Karpas-422 (cell line): Measurements from ENCODE around the gene CXCR4. TPM values are rescaled to one million over a fixed set of nuclear protein-coding genes. Genes with fewer than 3 reads are reported as not detected.
A peak's percentile ranks its signal among the peaks of the same experiment; 100 is the strongest.

Experiments used
- DNase-seq: peaks from one replicate; pipeline ENCODE4 v3.0.0-alpha.2; 2015
- H2AFZ ChIP-seq: fragments of 200-600 bp; sonication (generic); 2 replicates; pipeline ENCODE4 v1.6.1; 2014; ENCODE audit warnings: antibody characterized with exemption, low read length, mixed read lengths
- H3K27ac ChIP-seq: fragments of 200-600 bp; sonication (generic); 2 replicates; pipeline ENCODE4 v1.5.1; 2014; ENCODE audit warnings: mild to moderate bottlenecking, low read length, moderate library complexity
- H3K27me3 ChIP-seq: fragments of 200-600 bp; sonication (generic); 2 replicates; pipeline ENCODE4 v1.6.1; 2014; ENCODE audit warnings: low read length, mixed read lengths
- H3K36me3 ChIP-seq: fragments of 200-600 bp; sonication (generic); 2 replicates; pipeline ENCODE4 v1.6.1; 2014; ENCODE audit warnings: low read length, mixed read lengths; ENCODE audit not compliant: insufficient read depth
- H3K4me1 ChIP-seq: fragments of 200-600 bp; sonication (generic); 2 replicates; pipeline ENCODE4 v1.6.1; 2014; ENCODE audit warnings: mild to moderate bottlenecking, low read length, mixed read lengths
- H3K4me2 ChIP-seq: fragments of 200-600 bp; sonication (generic); 2 replicates; pipeline ENCODE4 v1.6.1; 2014; ENCODE audit warnings: low read length, low read depth, mild to moderate bottlenecking; ENCODE audit not compliant: poor library complexity, severe bottlenecking
- H3K4me3 ChIP-seq: fragments of 200-600 bp; sonication (generic); 2 replicates; pipeline ENCODE4 v1.5.1; 2014; ENCODE audit warnings: mild to moderate bottlenecking, antibody characterized with exemption, low read length, mixed read lengths
- H3K79me2 ChIP-seq: fragments of 200-600 bp; sonication (generic); 2 replicates; pipeline ENCODE4 v1.6.1; 2014; ENCODE audit warnings: mild to moderate bottlenecking, low read length, mixed read lengths
- H3K9ac ChIP-seq: fragments of 200-600 bp; sonication (generic); 2 replicates; pipeline ENCODE4 v1.6.0; 2014; ENCODE audit warnings: low read length
- H3K9me2 ChIP-seq: fragments of 200-600 bp; sonication (generic), shearing (Covaris generic); replicated peaks from 2 replicates; pipeline ENCODE4 v1.6.0; 2014; ENCODE audit warnings: mild to moderate bottlenecking, low read length, moderate library complexity; ENCODE audit not compliant: insufficient read depth
- H3K9me3 ChIP-seq: fragments of 300-700, 200-600 bp; sonication (generic); 2 replicates; pipeline ENCODE4 v1.6.1; 2014; ENCODE audit warnings: low read length, mixed read lengths
- H4K20me1 ChIP-seq: fragments of 200-600 bp; sonication (generic); 2 replicates; pipeline ENCODE4 v1.6.1; 2014; ENCODE audit warnings: mild to moderate bottlenecking, antibody characterized with exemption, low read length, low read depth; ENCODE audit not compliant: insufficient read depth
- total RNA-seq: library from RNA; depleted of rRNA; stranded (reverse); fragments of >200 nt; shearing (Covaris generic); gene quantifications from 2 replicates; pipeline ENCODE4 v1.2.3, GENCODE V29; 2014; ENCODE audit warnings: low replicate concordance

The CXCR4 gene
- total RNA-seq, 1 experiment from 2014 or later, result 0.97 TPM

DNA sequence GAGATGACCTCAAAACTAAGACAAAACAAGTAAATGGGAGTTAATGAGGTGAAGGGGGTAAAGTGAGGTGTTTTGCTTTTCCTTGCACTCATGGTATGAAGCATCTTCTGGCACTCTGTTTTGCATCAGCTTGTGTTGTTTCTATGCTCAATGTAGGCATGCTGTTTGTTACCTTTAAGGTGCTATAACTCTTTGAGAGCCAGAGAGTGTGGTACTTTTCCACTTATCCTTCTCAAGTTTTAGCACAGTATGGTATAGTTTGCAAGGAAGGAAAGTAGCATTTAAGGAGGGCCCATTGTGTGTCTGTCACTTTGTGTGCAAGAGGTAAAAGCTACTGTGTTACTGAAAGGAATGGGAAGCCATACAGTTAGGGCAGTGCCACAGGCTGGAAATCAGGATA, 17.5 kb upstream of the CXCR4 start:
- Histone ChIP-seq H3K36me3 (no peaks in the 10 kb centered on the region), H3K9me3 (no peaks in the 10 kb centered on the region), H3K4me3 (no peak overlapping the region), H3K9me2 (no peaks in the 10 kb centered on the region), H3K4me1 (peaks cover 62% of the 10 kb centered on the region), H3K27me3 (no peaks in the 10 kb centered on the region), H2AFZ (no peak overlapping the region), H3K79me2 (no peaks in the 10 kb centered on the region), H3K9ac (no peak overlapping the region), H4K20me1 (no peaks in the 10 kb centered on the region; the same call in 1 of the 2 replicates), H3K4me2 (peak overlapping the region; percentile 64), H3K27ac (no peak overlapping the region)
- no peak for DNase-seq

DNA sequence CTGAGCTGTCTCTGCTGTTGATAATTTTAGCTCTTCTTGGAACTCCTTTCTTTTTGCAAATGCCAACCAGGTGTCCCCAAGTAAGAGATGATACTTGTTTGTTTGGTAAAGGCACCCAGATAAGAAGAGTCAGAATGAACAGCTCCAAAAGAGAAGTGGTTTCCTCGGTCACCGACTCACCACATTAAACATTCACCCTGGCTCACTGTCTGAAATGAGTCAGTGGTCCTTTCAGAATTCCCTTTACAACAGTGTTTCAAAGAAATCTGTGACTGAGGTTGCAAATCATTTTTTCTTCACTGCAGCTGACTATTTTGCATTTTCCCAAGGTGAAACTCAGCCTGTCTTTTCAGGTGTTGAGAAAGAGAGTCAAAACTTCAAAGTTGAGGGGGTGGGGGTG, 16.2 kb upstream of the CXCR4 start:
- Histone ChIP-seq H3K4me3 (no peak overlapping the region), H3K36me3 (no peaks in the 10 kb centered on the region), H2AFZ (no peak overlapping the region), H3K4me2 (no peak overlapping the region), H3K27ac (no peak overlapping the region), H3K9me3 (no peaks in the 10 kb centered on the region), H4K20me1 (no peaks in the 10 kb centered on the region; the same call in 1 of the 2 replicates), H3K9me2 (no peaks in the 10 kb centered on the region), H3K4me1 (peaks cover 62% of the 10 kb centered on the region), H3K27me3 (no peaks in the 10 kb centered on the region), H3K9ac (no peak overlapping the region), H3K79me2 (no peaks in the 10 kb centered on the region)
- no peak for DNase-seq

DNA sequence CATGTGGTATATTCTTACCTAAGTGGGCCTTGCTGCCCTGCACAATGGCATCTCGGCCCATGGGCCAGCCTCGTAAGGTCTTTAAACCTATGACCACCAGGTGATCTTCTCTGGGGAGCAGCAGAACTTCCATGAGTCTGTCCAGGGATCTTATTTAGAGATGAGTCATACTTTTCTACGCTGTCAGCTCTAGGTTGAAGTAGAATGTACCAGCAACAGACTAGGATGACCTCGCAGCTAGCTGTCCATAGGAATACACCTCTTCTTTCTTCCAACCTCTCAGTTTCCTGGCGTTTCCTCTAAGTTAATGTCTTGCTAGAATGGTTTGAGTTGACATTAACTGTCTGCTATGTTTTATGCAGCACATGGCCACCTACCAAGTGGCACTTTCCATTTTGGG, 15.6 kb upstream of the CXCR4 start:
- H3K9ac ChIP-seq, result no peak overlapping the region

DNA sequence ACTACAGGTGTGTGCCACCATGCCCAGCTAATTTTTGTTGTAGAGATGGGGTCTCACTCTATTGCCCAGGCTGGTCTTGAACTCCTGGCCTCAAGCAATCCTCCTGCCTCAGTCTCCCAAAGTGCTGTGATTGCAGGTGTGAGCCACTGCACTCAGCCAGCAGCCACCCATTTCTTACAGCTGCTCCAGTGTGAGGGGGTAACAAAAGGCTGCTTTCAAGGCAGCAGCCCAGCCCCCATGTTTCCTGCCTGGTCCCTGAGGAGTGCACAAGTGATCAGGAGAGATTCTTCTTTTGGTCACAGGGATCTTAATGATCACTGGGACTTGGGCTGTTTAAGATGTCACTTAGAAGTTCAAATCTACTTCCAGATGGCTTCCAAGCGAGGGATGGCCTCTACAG, 15.2 kb upstream of the CXCR4 start:
- DNase-seq, result no peak
- H3K36me3 ChIP-seq, result no peaks in the 10 kb centered on the region
- H3K4me1 ChIP-seq, result peaks cover 62% of the 10 kb centered on the region
- no peak overlapping the region for H3K9ac ChIP-seq
- no peaks in the 10 kb centered on the region; the same call in 1 of the 2 replicates for H4K20me1 ChIP-seq
- no peaks in the 10 kb centered on the region for H3K27me3 ChIP-seq
- H3K9me3 ChIP-seq, result no peaks in the 10 kb centered on the region
- H3K27ac ChIP-seq, result no peak overlapping the region
- H3K4me2 ChIP-seq, result peak overlapping the region; percentile 58
- H3K79me2 ChIP-seq, result no peaks in the 10 kb centered on the region
- H3K4me3 ChIP-seq, result no peak overlapping the region
- no peak overlapping the region for H2AFZ ChIP-seq
- no peaks in the 10 kb centered on the region for H3K9me2 ChIP-seq

More for the DNA sequence above, 15.6 kb upstream of the CXCR4 start:
- Histone ChIP-seq H3K36me3 (no peaks in the 10 kb centered on the region), H3K79me2 (no peaks in the 10 kb centered on the region), H3K4me2 (no peak overlapping the region), H3K27ac (no peak overlapping the region), H3K9me3 (no peaks in the 10 kb centered on the region), H3K4me1 (peaks cover 62% of the 10 kb centered on the region), H2AFZ (no peak overlapping the region), H3K4me3 (no peak overlapping the region), H3K9me2 (no peaks in the 10 kb centered on the region), H4K20me1 (no peaks in the 10 kb centered on the region; the same call in 1 of the 2 replicates), H3K27me3 (no peaks in the 10 kb centered on the region)
- DNase-seq, result no peak

DNA sequence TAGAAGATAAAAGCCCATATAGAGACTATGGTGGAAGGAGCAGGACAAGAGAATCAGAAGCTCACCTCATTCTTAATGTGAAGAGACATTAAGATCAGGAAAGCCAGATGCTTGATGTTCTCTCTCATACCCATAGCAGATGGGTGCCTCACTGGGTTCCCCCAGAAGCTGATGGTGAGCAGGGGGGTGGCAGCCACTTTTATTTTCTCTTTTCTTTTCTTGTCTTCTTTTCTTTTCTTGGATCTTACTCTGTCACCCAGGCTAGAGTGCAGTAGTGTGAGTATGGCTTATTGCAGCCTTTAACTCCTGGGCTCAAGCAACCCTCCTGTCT, 14.8 kb upstream of the CXCR4 start:
- Histone ChIP-seq H3K27me3 (no peaks in the 10 kb centered on the region), H3K9me3 (no peaks in the 10 kb centered on the region), H3K36me3 (no peaks in the 10 kb centered on the region), H3K27ac (no peak overlapping the region), H3K79me2 (no peaks in the 10 kb centered on the region), H3K4me2 (peak overlapping the region; percentile 58), H3K4me1 (peaks cover 62% of the 10 kb centered on the region), H4K20me1 (no peaks in the 10 kb centered on the region; the same call in 1 of the 2 replicates), H3K9me2 (no peaks in the 10 kb centered on the region), H3K9ac (no peak overlapping the region), H3K4me3 (peak overlapping the region; percentile 19; the same call in 1 of the 2 replicates), H2AFZ (no peak overlapping the region)
- DNase-seq, result no peak

DNA sequence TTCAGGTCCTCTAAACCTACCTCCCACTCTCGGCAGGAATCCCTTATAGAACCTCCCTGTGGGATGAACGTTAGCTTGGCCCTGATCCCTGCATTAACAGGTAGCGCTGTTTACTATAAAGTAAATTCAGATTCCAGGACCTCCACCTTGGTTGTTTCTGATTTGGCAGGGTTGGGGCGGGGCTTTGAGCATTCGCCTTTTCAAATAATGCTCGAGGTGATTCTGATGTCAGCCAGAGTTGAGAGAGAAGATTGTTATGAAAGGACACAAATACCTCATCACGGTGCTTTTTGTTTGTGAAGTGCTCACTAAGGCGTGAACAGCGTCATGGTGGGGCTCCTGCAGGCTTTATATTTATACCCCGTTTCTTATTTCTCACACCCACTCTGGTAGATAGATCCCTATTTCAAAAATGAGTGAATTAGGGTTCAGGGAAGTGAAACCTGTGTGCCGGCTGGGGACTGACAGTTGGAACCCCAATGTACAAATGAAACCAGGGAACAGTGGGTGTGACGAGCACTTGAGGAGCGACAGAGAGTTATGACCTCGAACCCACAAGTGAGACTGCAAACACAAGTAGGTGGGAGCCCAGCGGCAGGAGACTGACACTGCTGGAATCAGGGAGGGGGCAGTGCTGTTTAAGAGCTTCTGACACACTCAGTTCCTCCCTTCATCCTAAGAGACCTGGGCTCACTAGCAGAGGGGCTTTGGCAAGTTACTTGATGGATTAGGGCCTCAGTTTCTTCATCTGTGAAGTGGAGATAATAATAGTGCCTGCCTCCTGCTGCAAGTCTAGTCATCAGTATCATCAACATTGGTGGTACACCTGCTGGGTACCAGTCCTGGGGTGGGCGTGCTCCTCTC, 14.2 kb upstream of the CXCR4 start:
- Histone ChIP-seq H3K36me3 (no peaks in the 10 kb centered on the region), H3K27ac (no peak overlapping the region), H3K79me2 (no peaks in the 10 kb centered on the region), H3K4me2 (peak overlapping the region; percentile 58), H3K9ac (no peak overlapping the region), H3K27me3 (no peaks in the 10 kb centered on the region), H4K20me1 (no peaks in the 10 kb centered on the region; the same call in 1 of the 2 replicates), H3K4me3 (peak overlapping the region; percentile 19; the same call in 1 of the 2 replicates), H3K4me1 (peaks cover 57% of the 10 kb centered on the region), H3K9me3 (no peaks in the 10 kb centered on the region), H3K9me2 (no peaks in the 10 kb centered on the region), H2AFZ (no peak overlapping the region)
- peak; percentile 86 for DNase-seq

DNA sequence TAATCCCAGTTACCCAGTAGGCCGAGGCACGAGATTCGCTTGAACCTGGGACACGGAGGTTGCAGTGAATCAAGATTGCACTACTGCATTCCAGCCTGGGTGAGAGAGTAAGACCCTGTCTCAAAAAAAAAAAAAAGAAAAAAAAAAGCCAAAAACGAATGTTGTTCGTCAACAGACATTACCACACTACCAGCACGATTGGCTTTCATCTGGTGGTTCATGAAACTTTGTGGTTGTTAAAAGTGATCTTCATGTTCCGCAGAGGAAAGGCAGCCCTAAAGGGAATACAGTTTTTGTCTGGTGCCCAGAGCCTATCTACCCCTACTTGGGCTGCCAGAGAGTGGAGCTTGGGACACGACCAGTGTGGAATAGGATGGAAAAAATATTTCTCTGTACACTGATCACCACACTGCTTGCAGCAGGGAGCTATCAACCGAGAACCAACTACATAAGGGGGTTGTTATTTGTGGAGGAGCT, 13.6 kb upstream of the CXCR4 start:
- Histone ChIP-seq H3K4me2 (peak overlapping the region; percentile 58), H3K27me3 (no peaks in the 10 kb centered on the region), H2AFZ (no peak overlapping the region), H3K79me2 (no peaks in the 10 kb centered on the region), H3K9me3 (no peaks in the 10 kb centered on the region), H3K4me1 (peaks cover 51% of the 10 kb centered on the region), H3K9ac (no peak overlapping the region), H3K9me2 (no peaks in the 10 kb centered on the region), H3K36me3 (no peaks in the 10 kb centered on the region), H4K20me1 (no peaks in the 10 kb centered on the region; the same call in 1 of the 2 replicates), H3K4me3 (peak overlapping the region; percentile 19; the same call in 1 of the 2 replicates), H3K27ac (no peak overlapping the region)
- no peak for DNase-seq

DNA sequence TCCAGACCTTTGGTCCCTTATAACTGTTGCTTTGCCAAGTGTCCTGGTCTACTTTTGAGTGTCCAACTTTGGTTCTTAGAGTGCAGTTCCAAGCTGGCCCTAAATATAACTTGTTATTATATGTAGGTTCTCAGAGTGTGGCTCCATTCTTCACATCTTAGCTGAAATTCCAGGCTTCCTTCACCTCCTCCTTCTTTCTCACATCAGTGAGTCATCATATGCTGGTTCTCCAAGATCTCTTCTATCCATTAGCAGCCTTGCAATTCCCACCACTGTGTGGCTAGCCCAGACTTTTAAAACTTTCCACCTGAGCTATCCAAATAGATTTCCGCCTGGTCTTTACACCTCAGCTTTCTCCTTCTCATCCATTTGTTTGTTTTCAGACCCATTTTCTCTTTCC, 12.6 kb upstream of the CXCR4 start:
- Histone ChIP-seq H3K27ac (no peak overlapping the region), H3K9ac (no peak overlapping the region), H3K79me2 (no peaks in the 10 kb centered on the region), H3K4me2 (no peak overlapping the region), H3K9me3 (no peaks in the 10 kb centered on the region), H3K4me3 (no peak overlapping the region), H3K4me1 (peaks cover 40% of the 10 kb centered on the region), H3K36me3 (no peaks in the 10 kb centered on the region), H3K27me3 (no peaks in the 10 kb centered on the region), H3K9me2 (no peaks in the 10 kb centered on the region), H2AFZ (no peak overlapping the region), H4K20me1 (no peaks in the 10 kb centered on the region)
- no peak for DNase-seq
